Testis (tissue), 3 donors: Measurements from ENCODE around the gene PSMA3. TPM values are rescaled to one million over a fixed set of nuclear protein-coding genes. Genes with fewer than 3 reads are reported as not detected.

Source experiments
- DNase-seq: peaks from one replicate; pipeline ENCODE4 v3.0.0-alpha.2; 2019
- H3K27ac ChIP-seq, 2 donors: fragments of 200-600 bp; sonication (generic); one replicate each; pipeline ENCODE4 v1.5.1; 2019
- H3K27me3 ChIP-seq: fragments of 200-600 bp; sonication (generic); one replicate; pipeline ENCODE4 v1.5.1; 2019
- H3K36me3 ChIP-seq: fragments of 200-600 bp; sonication (generic); one replicate; pipeline ENCODE4 v1.5.1; 2017; ENCODE audit warnings: low read depth; ENCODE audit errors: missing control alignments
- H3K4me1 ChIP-seq: fragments of 200-600 bp; sonication (generic); one replicate; pipeline ENCODE4 v1.5.1; 2019
- H3K4me3 ChIP-seq, 2 donors: fragments of 200-600 bp; sonication (generic); one replicate each; pipeline ENCODE4 v1.5.1; 2017 to 2019
- H3K9me3 ChIP-seq: fragments of 200-600 bp; sonication (generic); one replicate; pipeline ENCODE4 v1.5.1; 2017
- POLR2A ChIP-seq: fragments of 450-650 bp; IDR thresholded peaks from one replicate; pipeline ENCODE4 v1.6.1; 2017; ENCODE audit warnings: antibody characterized with exemption, mild to moderate bottlenecking, moderate library complexity
- WGBS, 2 donors: methylation state at CpG; one replicate each; pipeline ENCODE4 v1.1.5; 2018; 5-methylcytosine and 5-hydroxymethylcytosine counted together
- intact Hi-C: fragments of 100-400 bp; cut with DNase I; formaldehyde crosslinking; loops from one replicate; pipeline ENCODE4 v1.15.1; 2023; ENCODE audit warnings: low total_unique reads
- polyA plus RNA-seq: library from polyadenylated mRNA; stranded (reverse); fragments of 350-450 nt; fragmentation: Illumina TruSeq; extraction: RNeasy Lipid Tissue Mini Kit (QIAGEN cat#74804); gene quantifications from one replicate; pipeline ENCODE4 v1.2.3, GENCODE V29; 2014; ENCODE audit warnings: low read depth, low replicate concordance; ENCODE audit not compliant: insufficient read depth
- total RNA-seq, 2 donors: library from RNA; depleted of rRNA; stranded (reverse); fragments of >200 nt; gene quantifications; one replicate each; pipeline ENCODE4 v1.2.3, GENCODE V29; 2016
- TF ChIP-seq, protein P1 (sequence below), 3 experiments: fragments of 450-650 bp in 2 of 3; fragments of 200-600 bp in 1 of 3; sonication (generic) in 1 of 3; IDR thresholded peaks; one replicate each; pipeline ENCODE4 v1.5.1; 2016 to 2019; ENCODE audit warnings: antibody characterized with exemption in 3 of 3, mild to moderate bottlenecking in 2 of 3, moderate library complexity in 1 of 3

Gene PSMA3
- total and polyA plus RNA-seq, 3 donors from 2014 or later = 84.0 to 88.7 (median 87.6) TPM

GRCh38 chr14:58227096-58227819, 17.4 kb upstream of the PSMA3 start:
- no peaks in the 10 kb centered on the region for H3K4me1 ChIP-seq
- DNase-seq = no peak
- no peaks in the 10 kb centered on the region for H3K9me3 ChIP-seq
- H3K36me3 ChIP-seq = no peaks in the 10 kb centered on the region
- H3K27ac ChIP-seq = no peak overlapping the region
- TF ChIP-seq, protein P1, sequence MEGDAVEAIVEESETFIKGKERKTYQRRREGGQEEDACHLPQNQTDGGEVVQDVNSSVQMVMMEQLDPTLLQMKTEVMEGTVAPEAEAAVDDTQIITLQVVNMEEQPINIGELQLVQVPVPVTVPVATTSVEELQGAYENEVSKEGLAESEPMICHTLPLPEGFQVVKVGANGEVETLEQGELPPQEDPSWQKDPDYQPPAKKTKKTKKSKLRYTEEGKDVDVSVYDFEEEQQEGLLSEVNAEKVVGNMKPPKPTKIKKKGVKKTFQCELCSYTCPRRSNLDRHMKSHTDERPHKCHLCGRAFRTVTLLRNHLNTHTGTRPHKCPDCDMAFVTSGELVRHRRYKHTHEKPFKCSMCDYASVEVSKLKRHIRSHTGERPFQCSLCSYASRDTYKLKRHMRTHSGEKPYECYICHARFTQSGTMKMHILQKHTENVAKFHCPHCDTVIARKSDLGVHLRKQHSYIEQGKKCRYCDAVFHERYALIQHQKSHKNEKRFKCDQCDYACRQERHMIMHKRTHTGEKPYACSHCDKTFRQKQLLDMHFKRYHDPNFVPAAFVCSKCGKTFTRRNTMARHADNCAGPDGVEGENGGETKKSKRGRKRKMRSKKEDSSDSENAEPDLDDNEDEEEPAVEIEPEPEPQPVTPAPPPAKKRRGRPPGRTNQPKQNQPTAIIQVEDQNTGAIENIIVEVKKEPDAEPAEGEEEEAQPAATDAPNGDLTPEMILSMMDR (IDR thresholded peaks at IDR 0.05) = no peak
- TF ChIP-seq POLR2A = no peak
- no peaks in the 10 kb centered on the region for H3K27me3 ChIP-seq
- WGBS, 2 donors = 94 to 98% methylated on average over 5 of the region's 5 CpGs
- intact Hi-C loops = no loop called here
- H3K4me3 ChIP-seq = no peak overlapping the region

DNA sequence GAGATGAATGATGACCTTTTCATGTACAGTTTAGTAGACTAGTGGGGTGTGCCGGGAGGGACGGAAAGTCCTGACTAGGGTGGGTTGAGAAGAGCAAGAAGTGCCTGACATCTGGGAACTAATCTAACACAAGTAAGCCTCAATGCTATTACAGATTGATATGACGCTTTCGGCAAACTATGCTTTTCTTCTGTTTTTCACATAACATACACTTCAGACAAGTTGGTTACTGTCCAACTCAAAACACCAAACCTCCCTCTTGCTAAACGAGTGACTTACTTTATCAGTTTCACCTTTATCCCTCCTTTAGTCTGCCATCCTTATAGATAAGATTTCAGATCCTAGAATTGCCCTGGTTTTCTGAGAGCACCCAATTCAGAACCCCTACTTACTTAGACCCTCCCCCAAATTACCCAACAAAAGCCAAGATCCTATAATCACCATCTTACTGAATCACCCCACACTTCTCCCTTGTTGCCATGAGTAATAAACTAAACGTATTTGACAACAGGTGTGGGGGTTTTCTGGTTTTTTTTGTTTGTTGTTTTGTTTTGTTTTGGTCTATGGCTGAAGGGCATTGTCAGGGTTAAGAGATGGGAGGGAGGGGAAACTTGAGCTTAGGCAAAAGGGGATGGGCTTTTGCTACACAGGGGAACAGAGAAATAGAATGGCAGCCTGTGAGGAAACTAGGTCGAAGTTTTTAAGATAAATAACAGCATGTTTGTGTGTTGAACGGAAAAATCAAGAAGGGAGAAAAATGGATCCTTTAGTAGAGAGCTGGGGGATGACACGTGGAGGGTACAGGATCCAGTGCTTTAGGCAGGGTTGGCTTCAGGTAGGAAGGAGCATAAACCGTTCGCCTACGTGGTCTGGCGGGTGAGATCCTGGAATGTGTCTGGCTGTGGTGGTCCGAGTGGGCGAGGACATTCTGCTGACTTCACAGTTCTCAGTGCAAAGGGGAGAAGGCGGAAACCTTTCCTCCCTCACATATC, 6.1 kb upstream of the PSMA3 start:
- H3K27me3 ChIP-seq = no peaks in the 10 kb centered on the region
- H3K36me3 ChIP-seq = no peaks in the 10 kb centered on the region
- peak overlapping the region; percentile 57 to 70 for H3K4me3 ChIP-seq
- peak; percentile 67 for DNase-seq
- H3K9me3 ChIP-seq = no peaks in the 10 kb centered on the region
- no peaks in the 10 kb centered on the region for H3K4me1 ChIP-seq
- 6 to 7% methylated on average over 16 of the region's 16 CpGs for WGBS, 2 donors
- intact Hi-C loops = no loop called here
- H3K27ac ChIP-seq = peak overlapping the region; percentile 53 to 94
- TF ChIP-seq, protein P1 (IDR thresholded peaks at IDR 0.05) = no peak
- no peak for TF ChIP-seq POLR2A

DNA sequence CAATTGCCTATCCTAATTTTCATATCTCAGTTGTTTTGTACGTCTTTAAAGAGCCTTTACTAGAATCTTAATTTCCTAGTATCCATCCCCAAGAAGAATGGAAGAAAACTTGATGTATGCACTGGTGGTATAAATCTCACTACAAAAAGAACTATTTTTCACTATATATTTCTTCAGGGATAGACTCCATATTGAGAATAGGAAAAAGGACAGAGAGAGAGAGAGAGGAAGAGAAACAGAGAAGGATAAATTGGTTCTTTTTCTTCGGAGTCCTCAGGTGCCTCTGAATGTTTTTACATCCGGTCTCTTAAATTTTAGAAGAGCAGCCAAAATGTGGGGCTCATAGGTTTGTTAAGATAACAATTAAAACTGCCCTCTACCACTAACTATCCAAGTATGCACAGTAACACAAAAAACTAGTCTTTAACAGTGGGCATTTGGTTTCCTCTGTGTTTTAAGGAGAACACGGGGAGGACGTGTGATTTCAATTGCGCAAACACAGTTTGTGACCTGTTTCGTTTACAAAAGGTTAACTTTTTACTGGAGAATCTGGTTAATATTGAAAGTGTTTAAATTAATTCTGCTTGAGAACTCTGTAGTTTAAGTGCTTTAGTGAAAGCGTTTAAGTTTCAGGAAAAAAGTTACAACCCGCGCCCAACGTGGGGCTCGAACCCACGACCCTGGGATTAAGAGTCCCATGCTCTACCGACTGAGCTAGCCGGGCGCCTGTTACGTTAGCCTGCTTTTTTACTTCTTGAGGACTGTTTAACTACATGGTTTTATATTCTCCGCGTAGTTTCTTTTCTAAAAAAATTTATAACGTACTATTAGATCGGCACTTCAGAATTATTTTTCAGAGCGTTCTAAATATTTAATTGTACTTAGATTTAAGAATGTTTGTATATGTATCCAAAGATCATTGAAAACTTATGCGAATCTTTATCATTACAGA, 5.1 kb upstream of the PSMA3 start:
- Histone ChIP-seq H3K27ac (peak overlapping the region; percentile 53 to 94), H3K27me3 (no peaks in the 10 kb centered on the region), H3K36me3 (no peaks in the 10 kb centered on the region), H3K4me3 (peak overlapping the region; percentile 57 to 70), H3K9me3 (no peaks in the 10 kb centered on the region), H3K4me1 (no peaks in the 10 kb centered on the region)
- DNase-seq = peak; percentile 87
- intact Hi-C loops = no loop called here
- WGBS, 2 donors = 1 to 2% methylated on average over 23 of the region's 23 CpGs
- TF ChIP-seq, protein P1 (IDR thresholded peaks at IDR 0.05) = no peak
- TF ChIP-seq POLR2A = no peak

- Histone ChIP-seq H3K36me3 (no peaks in the 10 kb centered on the region), H3K27me3 (no peaks in the 10 kb centered on the region), H3K4me1 (peaks cover 24% of the 10 kb centered on the region), H3K4me3 (peak overlapping the region; percentile 89 to 94), H3K9me3 (no peaks in the 10 kb centered on the region), H3K27ac (peak overlapping the region; percentile 86 to 97)
- intact Hi-C loops = no loop called here
- no peak for DNase-seq
- 0% methylated on average over 16 of the region's 16 CpGs for WGBS, 2 donors
- TF ChIP-seq, protein P1 (IDR thresholded peaks at IDR 0.05) = no peak
- TF ChIP-seq POLR2A = no peak
These were observed 670 bp upstream of the PSMA3 start for GRCh38 chr14:58243790-58244555.
